Endothelial cell of umbilical vein (primary cell): ENCODE data around the gene CEP295NL. TPM values are rescaled to one million over a fixed set of nuclear protein-coding genes. Genes with fewer than 3 reads are reported as not detected.

Experiments used
- BruUV-seq: library from RNA; stranded (reverse); fragments of 400-500 nt; replicated peaks from 2 replicates; lab custom pipeline; 2021; lab: Mats Ljungman, UMichigan
- CTCF ChIA-PET: fragments of 300-600, 350-600 bp; sonication (Branson Sonifier 250); formaldehyde crosslinking; loops from one replicate; lab custom pipeline; 2021; ENCODE audit warnings: antibody characterized with exemption, inconsistent platforms; lab: Charles Lee
- POLR2A ChIA-PET: fragments of 300-600, 350-600 bp; sonication (Branson Sonifier 250); formaldehyde crosslinking; loops from one replicate; lab custom pipeline; 2021; ENCODE audit warnings: antibody characterized with exemption, inconsistent platforms; lab: Charles Lee
- DNase-seq: peaks from one replicate; pipeline ENCODE4 v3.0.0-alpha.2; 2011; ENCODE audit warnings: low read depth, low spot score
- FAIRE-seq: peaks from 2 replicates; lab custom pipeline; 2011; peaks lifted over from hg19 to GRCh38; lab: Jason Lieb, UNC
- H2AFZ ChIP-seq: 2 replicates; pipeline ENCODE4 v1.6.0; 2012; ENCODE audit warnings: low read depth, low read length, control low read depth, inconsistent platforms
- H3K27ac ChIP-seq: 2 replicates; pipeline ENCODE4 v1.5.1; 2011; ENCODE audit warnings: low read depth, mild to moderate bottlenecking, control low read depth, low read length, moderate library complexity; ENCODE audit not compliant: insufficient read depth
- H3K27me3 ChIP-seq, 2 experiments: 2 replicates each; pipeline versions ENCODE4 v1.6.0 to v1.6.1; 2011; ENCODE audit warnings: low read length in 2 of 2, mixed read lengths in 1 of 2; ENCODE audit not compliant: control insufficient read depth in 2 of 2, insufficient read depth in 2 of 2
- H3K36me3 ChIP-seq, 2 experiments: 2 replicates in 1 of 2; 3 replicates in 1 of 2; pipeline ENCODE4 v1.5.1; 2011; ENCODE audit warnings: low read length in 2 of 2, mild to moderate bottlenecking in 1 of 2, moderate library complexity in 1 of 2; ENCODE audit not compliant: control insufficient read depth in 2 of 2, insufficient read depth in 2 of 2; ENCODE audit errors: extremely low read depth in 1 of 2
- H3K4me1 ChIP-seq: 3 replicates; pipeline ENCODE4 v1.5.1; 2011; ENCODE audit warnings: mild to moderate bottlenecking, low read length; ENCODE audit not compliant: control insufficient read depth, insufficient read depth; ENCODE audit errors: extremely low read depth
- H3K4me2 ChIP-seq: 2 replicates; pipeline ENCODE4 v1.6.1; 2011; ENCODE audit warnings: low read length, control low read depth, mixed read lengths; ENCODE audit not compliant: insufficient read depth
- H3K4me3 ChIP-seq, 3 experiments: fragments of 200-600 bp in 1 of 3; sonication (generic), shearing (Covaris generic) in 1 of 3; replicated peaks in 1 of 3; 2 replicates each; pipeline ENCODE4 v1.5.1; 2011 to 2016; ENCODE audit warnings: control low read depth in 3 of 3, low read length in 3 of 3, mild to moderate bottlenecking in 2 of 3, inconsistent platforms in 1 of 3, low read depth in 1 of 3, moderate library complexity in 1 of 3; ENCODE audit not compliant: insufficient read depth in 1 of 3
- H3K79me2 ChIP-seq: 2 replicates; pipeline ENCODE4 v1.6.0; 2012; ENCODE audit warnings: low read length, inconsistent platforms; ENCODE audit not compliant: control insufficient read depth, insufficient read depth
- H3K9ac ChIP-seq: replicated peaks from 2 replicates; pipeline ENCODE3; 2011; ENCODE audit warnings: low read length, control low read depth; ENCODE audit not compliant: insufficient read depth; ENCODE audit errors: extremely low read depth
- H3K9me1 ChIP-seq: replicated peaks from 3 replicates; pipeline ENCODE4 v1.6.0; 2011; ENCODE audit warnings: mild to moderate bottlenecking, low read length; ENCODE audit not compliant: control insufficient read depth, insufficient read depth; ENCODE audit errors: extremely low read depth
- H3K9me3 ChIP-seq: replicated peaks from 2 replicates; pipeline ENCODE4 v1.5.1; 2012; ENCODE audit warnings: low read length, inconsistent platforms; ENCODE audit not compliant: control insufficient read depth, insufficient read depth
- H4K20me1 ChIP-seq: replicated peaks from 2 replicates; pipeline ENCODE3; 2011; ENCODE audit warnings: mild to moderate bottlenecking, low read length; ENCODE audit not compliant: control insufficient read depth, insufficient read depth; ENCODE audit errors: extremely low read depth
- EZH2 ChIP-seq: IDR thresholded peaks from 2 replicates; pipeline ENCODE4 v1.6.1; 2012; ENCODE audit warnings: borderline replicate concordance, low read depth, mild to moderate bottlenecking, moderate library complexity, low read length, inconsistent platforms; ENCODE audit not compliant: severe bottlenecking
- FOS ChIP-seq: IDR thresholded peaks from 2 replicates; pipeline ENCODE4 v1.6.1; 2011; ENCODE audit warnings: mild to moderate bottlenecking, low read length, moderate library complexity, borderline replicate concordance; ENCODE audit not compliant: insufficient read depth
- GATA2 ChIP-seq: IDR thresholded peaks from 2 replicates; pipeline ENCODE4 v1.7.0; 2011; ENCODE audit warnings: low read depth, mild to moderate bottlenecking, moderate library complexity, mixed read lengths, low read length; ENCODE audit not compliant: insufficient read length, insufficient read depth
- JUN ChIP-seq: IDR thresholded peaks from 2 replicates; pipeline ENCODE4 v1.6.1; 2011; ENCODE audit warnings: borderline replicate concordance, low read depth; ENCODE audit not compliant: insufficient read length, insufficient read depth
- MYC ChIP-seq: IDR thresholded peaks from one replicate; pipeline ENCODE4 v1.6.1; 2011; ENCODE audit warnings: mild to moderate bottlenecking, low read depth, low read length
- POLR2A ChIP-seq: IDR thresholded peaks from 2 replicates; pipeline ENCODE4 v1.6.1; 2012; ENCODE audit warnings: low read depth, mild to moderate bottlenecking, control low read depth, low read length
- POLR2AphosphoS5 ChIP-seq: IDR thresholded peaks from 2 replicates; pipeline ENCODE4 v1.6.1; 2012; ENCODE audit warnings: low read depth, mild to moderate bottlenecking, control low read depth, low read length, moderate library complexity; ENCODE audit not compliant: insufficient read depth
- dilution Hi-C: fragments of 300-500 bp; cut with MboI; formaldehyde crosslinking; loops from one replicate; pipeline ENCODE4 v1.15.0; 2019; ENCODE audit warnings: low sequenced_read_pairs; ENCODE audit not compliant: extremely low pct_ligation_motif_present
- intact Hi-C: fragments of 100-400 bp; cut with micrococcal nuclease; formaldehyde crosslinking; loops from one replicate; pipeline ENCODE4 v1.10.0; 2022
- polyA plus RNA-seq, 4 experiments: library from polyadenylated mRNA; depleted of rRNA in 3 of 4; stranded (reverse) in 3 of 4; unstranded in 1 of 4; fragments of >200 nt; gene quantifications; 2 replicates each; pipeline versions ENCODE4 v1.2.1 to v1.2.3, GENCODE V29; 2011 to 2012; ENCODE audit warnings: missing spikeins in 1 of 4
- total RNA-seq: library from RNA; stranded (reverse); gene quantifications from 2 replicates; pipeline ENCODE4 v1.2.3, GENCODE V29; 2021
- TF ChIP-seq, protein P1 (sequence below), 2 donors: IDR thresholded peaks; 1 replicate in 1 of 2; 2 replicates in 1 of 2; pipeline ENCODE4 v1.5.1; 2011; ENCODE audit warnings: low read length in 2 of 2, mild to moderate bottlenecking in 2 of 2, moderate library complexity in 2 of 2, control low read depth in 1 of 2, inconsistent platforms in 1 of 2, low read depth in 1 of 2; ENCODE audit not compliant: insufficient read depth in 1 of 2; ENCODE audit errors: extremely low read depth in 1 of 2
- TF ChIP-seq, protein P2 (sequence below): IDR thresholded peaks from 2 replicates; pipeline ENCODE4 v1.6.1; 2011; ENCODE audit not compliant: insufficient read depth, insufficient read length

CEP295NL gene
- total and polyA plus RNA-seq, 2 donors (not counting 3 experiments of a cell fraction or from before 2014, with no cell fraction given) = 0.10 to 8.3 TPM

- Histone ChIP-seq H3K27ac (no peak overlapping the region), H2AFZ (no peak overlapping the region), H3K9me3 (no peaks in the 10 kb centered on the region), H3K9ac (no peak overlapping the region), H3K4me3 (no peak overlapping the region), H3K4me1 (peaks cover 18% of the 10 kb centered on the region), H4K20me1 (peaks cover 5% of the 10 kb centered on the region), H3K27me3 (no peaks in the 10 kb centered on the region), H3K4me2 (no peak overlapping the region), H3K36me3 (no peaks in the 10 kb centered on the region), H3K9me1 (no peaks in the 10 kb centered on the region), H3K79me2 (peaks cover 76% of the 10 kb centered on the region)
- intact Hi-C loops (no loop called here), dilution Hi-C loops (no loop called here)
- CTCF ChIA-PET = no interaction called here
- FAIRE-seq = no peak
- TF ChIP-seq EZH2 (no peak), POLR2AphosphoS5 (no peak), MYC (no peak), POLR2A (no peak), GATA2 (no peak), JUN (no peak), FOS (no peak)
- TF ChIP-seq, protein P1, sequence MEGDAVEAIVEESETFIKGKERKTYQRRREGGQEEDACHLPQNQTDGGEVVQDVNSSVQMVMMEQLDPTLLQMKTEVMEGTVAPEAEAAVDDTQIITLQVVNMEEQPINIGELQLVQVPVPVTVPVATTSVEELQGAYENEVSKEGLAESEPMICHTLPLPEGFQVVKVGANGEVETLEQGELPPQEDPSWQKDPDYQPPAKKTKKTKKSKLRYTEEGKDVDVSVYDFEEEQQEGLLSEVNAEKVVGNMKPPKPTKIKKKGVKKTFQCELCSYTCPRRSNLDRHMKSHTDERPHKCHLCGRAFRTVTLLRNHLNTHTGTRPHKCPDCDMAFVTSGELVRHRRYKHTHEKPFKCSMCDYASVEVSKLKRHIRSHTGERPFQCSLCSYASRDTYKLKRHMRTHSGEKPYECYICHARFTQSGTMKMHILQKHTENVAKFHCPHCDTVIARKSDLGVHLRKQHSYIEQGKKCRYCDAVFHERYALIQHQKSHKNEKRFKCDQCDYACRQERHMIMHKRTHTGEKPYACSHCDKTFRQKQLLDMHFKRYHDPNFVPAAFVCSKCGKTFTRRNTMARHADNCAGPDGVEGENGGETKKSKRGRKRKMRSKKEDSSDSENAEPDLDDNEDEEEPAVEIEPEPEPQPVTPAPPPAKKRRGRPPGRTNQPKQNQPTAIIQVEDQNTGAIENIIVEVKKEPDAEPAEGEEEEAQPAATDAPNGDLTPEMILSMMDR (IDR thresholded peaks at IDR 0.05; ENCODE audit: extremely low read depth in 1 of 2, insufficient read depth in 1 of 2, low read depth in 1 of 2, low read length in 2 of 2) = no peak
- TF ChIP-seq, protein P2, sequence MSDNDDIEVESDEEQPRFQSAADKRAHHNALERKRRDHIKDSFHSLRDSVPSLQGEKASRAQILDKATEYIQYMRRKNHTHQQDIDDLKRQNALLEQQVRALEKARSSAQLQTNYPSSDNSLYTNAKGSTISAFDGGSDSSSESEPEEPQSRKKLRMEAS = no peak
- DNase-seq = no peak
- POLR2A ChIA-PET = interaction anchor here (0.9 kb wide), 1 partner anchor 20 kb away, joined by 3 read pairs; no protein-coding TSS in a partner anchor
- BruUV-seq = no TSS peak
Observed at GRCh38 chr17:78919861-78920450, 17.0 kb upstream of the CEP295NL start.
